ENCODE results near the gene ADGRG1.

The ADGRG1 gene

GRCh38 chr16:57648125-57648524 lies 19.7 kb downstream of the ADGRG1 start:
- Histone ChIP-seq H3K4me3 (ENCODE audit: low read depth, low read length) (no peak overlapping the region), H3K9me3 (ENCODE audit: control insufficient read depth, insufficient read depth, low read depth, low read length) (no peaks in the 10 kb centered on the region), H3K36me3 (ENCODE audit: control insufficient read depth in 2 of 2, insufficient read depth in 1 of 2, low read length in 2 of 2) (no peaks in the 10 kb centered on the region), H3K4me1 (ENCODE audit: control insufficient read depth, insufficient read depth, low read length) (no peaks in the 10 kb centered on the region), H3K27ac (ENCODE audit: extremely low read depth, low read depth, low read length) (no peak overlapping the region)
- POLR2A ChIA-PET, result interaction anchor here (1.0 kb wide), 1 partner anchor 37 kb away, joined by 3 read pairs; no protein-coding TSS in a partner anchor
- CTCF ChIA-PET, result interaction anchor here (0.7 to 5.9 kb wide), 24 partner anchors 12 to 244 kb away, joined by 3 to 87 read pairs (median 5); partner anchors contain the start of genes ADGRG1 and ADGRG3
- TF ChIP-seq ZSCAN16 (tag by site-specific recombination; IDR thresholded peaks at IDR 0.05), result no peak
- TF ChIP-seq ZBTB48 (tag by site-specific recombination; IDR thresholded peaks at IDR 0.05), result no peak
- no peak for TF ChIP-seq ZNF211 (tag by site-specific recombination; IDR thresholded peaks at IDR 0.05; ENCODE audit: low read depth)
- no peak for TF ChIP-seq ZNF202 (tag by site-specific recombination; IDR thresholded peaks at IDR 0.05; ENCODE audit: borderline replicate concordance)
- TF ChIP-seq ZNF280C (tag by site-specific recombination; IDR thresholded peaks at IDR 0.05), result no peak
- TF ChIP-seq ZNF76 (tag by site-specific recombination; IDR thresholded peaks at IDR 0.05; ENCODE audit: borderline replicate concordance, low read depth), result no peak
- TF ChIP-seq ZNF155 (tag by site-specific recombination; IDR thresholded peaks at IDR 0.05), result no peak
- no peak for TF ChIP-seq ZBTB49 (tag by site-specific recombination; IDR thresholded peaks at IDR 0.05; ENCODE audit: low read depth)
- TF ChIP-seq ZBTB7A (tag by site-specific recombination; IDR thresholded peaks at IDR 0.05; ENCODE audit: low read depth), result no peak
- no peak for TF ChIP-seq YY1 (tag by site-specific recombination; IDR thresholded peaks at IDR 0.05)
- no peak for TF ChIP-seq ZSCAN18 (tag by site-specific recombination; IDR thresholded peaks at IDR 0.05)
- no peak for TF ChIP-seq HOXC10 (CRISPR knock-in tag; IDR thresholded peaks at IDR 0.05)
- no peak for TF ChIP-seq MEIS1 (CRISPR knock-in tag; IDR thresholded peaks at IDR 0.05; ENCODE audit: borderline replicate concordance)
- no peak for TF ChIP-seq ZNF747 (tag by site-specific recombination; IDR thresholded peaks at IDR 0.05)
- no peak for TF ChIP-seq GLI4 (tag by site-specific recombination; IDR thresholded peaks at IDR 0.05)
- TF ChIP-seq ZNF670 (tag by site-specific recombination; IDR thresholded peaks at IDR 0.05; ENCODE audit: low read depth), result no peak
- no peak for TF ChIP-seq ZNF112 (tag by site-specific recombination; IDR thresholded peaks at IDR 0.05)

GRCh38 chr16:57648581-57649442 lies 20.4 kb downstream of the ADGRG1 start:
- no peaks in the 10 kb centered on the region for H3K36me3 ChIP-seq (ENCODE audit: control insufficient read depth in 2 of 2, insufficient read depth in 1 of 2, low read length in 2 of 2)
- H3K4me3 ChIP-seq (ENCODE audit: low read depth, low read length), result no peak overlapping the region
- no peak overlapping the region for H3K27ac ChIP-seq (ENCODE audit: extremely low read depth, low read depth, low read length)
- no peaks in the 10 kb centered on the region for H3K4me1 ChIP-seq (ENCODE audit: control insufficient read depth, insufficient read depth, low read length)
- no peaks in the 10 kb centered on the region for H3K9me3 ChIP-seq (ENCODE audit: control insufficient read depth, insufficient read depth, low read depth, low read length)
- ChIA-PET POLR2A (interaction anchor here (1.0 kb wide), 1 partner anchor 37 kb away, joined by 3 read pairs; no protein-coding TSS in a partner anchor), CTCF (interaction anchor here (0.5 to 5.9 kb wide), 45 partner anchors 11 to 1431 kb away, joined by 3 to 87 read pairs (median 4); partner anchors contain the start of genes ADGRG1, ADGRG3 and KATNB1)
- peak; percentile 37; the same call in 1 of the 2 replicates for TF ChIP-seq PATZ1 (tag by site-specific recombination; IDR thresholded peaks at IDR 0.05)
- no peak for TF ChIP-seq ZNF146 (tag by site-specific recombination; IDR thresholded peaks at IDR 0.05)
- TF ChIP-seq ZNF121 (tag by site-specific recombination; IDR thresholded peaks at IDR 0.05), result 0 out of 2 replicates have a peak, but pooled peaks have one; percentile 25
- TF ChIP-seq CTCF (tag by site-specific recombination; IDR thresholded peaks at IDR 0.05), result peak; percentile 98
- peak; percentile 81 for TF ChIP-seq ZNF654 (tag by site-specific recombination; IDR thresholded peaks at IDR 0.05; ENCODE audit: low read depth)
